ENCODE measurements around the gene PDP2. TPM values are rescaled to one million over a fixed set of nuclear protein-coding genes. Genes with fewer than 3 reads are reported as not detected.

The PDP2 gene
- total and polyA plus RNA-seq, 12 donors, result 1.2 to 5.7 (median 3.5) TPM

DNA sequence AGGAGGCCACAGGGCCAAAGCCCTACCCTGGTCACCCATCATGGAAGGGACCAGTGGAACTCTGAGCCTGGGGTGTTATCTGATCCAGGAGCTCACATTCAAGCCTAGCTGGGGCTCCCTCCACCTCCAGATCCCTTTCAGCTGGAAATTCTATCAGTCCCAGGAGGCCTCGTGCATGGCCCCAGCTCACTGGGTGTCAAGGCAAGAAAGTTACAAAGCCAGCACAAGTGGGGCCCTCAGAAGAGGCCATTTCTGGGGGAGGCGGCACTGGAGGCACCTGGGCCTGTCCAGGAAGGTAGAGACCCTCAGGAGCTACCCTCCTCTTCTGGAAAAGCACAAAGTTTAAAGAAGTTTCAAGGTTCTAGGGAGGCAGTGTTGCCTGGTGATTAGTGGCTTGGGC, 31.3 kb upstream of the PDP2 start:
- H3K9me3 ChIP-seq, result no peaks in the 10 kb centered on the region
- no peak overlapping the region for H3K4me3 ChIP-seq
- no peak for ATAC-seq
- WGBS, 2 donors, result 85 to 94% methylated on average over 2 of the region's 2 CpGs
- no peak for DNase-seq
- H3K4me1 ChIP-seq, result peaks cover 4 to 20% (median 12%) of the 10 kb centered on the region in 9 donors
- peaks cover 10 to 43% (median 37%) of the 10 kb centered on the region in 7 donors for H3K27me3 ChIP-seq
- TF ChIP-seq, protein P1, sequence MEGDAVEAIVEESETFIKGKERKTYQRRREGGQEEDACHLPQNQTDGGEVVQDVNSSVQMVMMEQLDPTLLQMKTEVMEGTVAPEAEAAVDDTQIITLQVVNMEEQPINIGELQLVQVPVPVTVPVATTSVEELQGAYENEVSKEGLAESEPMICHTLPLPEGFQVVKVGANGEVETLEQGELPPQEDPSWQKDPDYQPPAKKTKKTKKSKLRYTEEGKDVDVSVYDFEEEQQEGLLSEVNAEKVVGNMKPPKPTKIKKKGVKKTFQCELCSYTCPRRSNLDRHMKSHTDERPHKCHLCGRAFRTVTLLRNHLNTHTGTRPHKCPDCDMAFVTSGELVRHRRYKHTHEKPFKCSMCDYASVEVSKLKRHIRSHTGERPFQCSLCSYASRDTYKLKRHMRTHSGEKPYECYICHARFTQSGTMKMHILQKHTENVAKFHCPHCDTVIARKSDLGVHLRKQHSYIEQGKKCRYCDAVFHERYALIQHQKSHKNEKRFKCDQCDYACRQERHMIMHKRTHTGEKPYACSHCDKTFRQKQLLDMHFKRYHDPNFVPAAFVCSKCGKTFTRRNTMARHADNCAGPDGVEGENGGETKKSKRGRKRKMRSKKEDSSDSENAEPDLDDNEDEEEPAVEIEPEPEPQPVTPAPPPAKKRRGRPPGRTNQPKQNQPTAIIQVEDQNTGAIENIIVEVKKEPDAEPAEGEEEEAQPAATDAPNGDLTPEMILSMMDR (IDR thresholded peaks at IDR 0.05), result no peak
- intact Hi-C loops (cut with DNase I), result no loop called here
- no peak overlapping the region for H3K27ac ChIP-seq
- no peaks in the 10 kb centered on the region for H3K36me3 ChIP-seq

- Histone ChIP-seq H3K27ac (no peak overlapping the region), H3K36me3 (no peaks in the 10 kb centered on the region), H3K4me3 (no peak overlapping the region), H3K27me3 (peaks cover 7 to 37% (median 31%) of the 10 kb centered on the region in 7 donors), H3K9me3 (no peaks in the 10 kb centered on the region), H3K4me1 (peaks cover 4 to 15% (median 7%) of the 10 kb centered on the region in 9 donors)
- no peak for DNase-seq
- WGBS, 2 donors, result 78 to 81% methylated on average over 4 of the region's 4 CpGs
- intact Hi-C loops (cut with DNase I), result no loop called here
- ATAC-seq, result no peak
- TF ChIP-seq, protein P1 (IDR thresholded peaks at IDR 0.05), result no peak
These were observed 30.8 kb upstream of the PDP2 start for GRCh38 chr16:66849549-66849948.

DNA sequence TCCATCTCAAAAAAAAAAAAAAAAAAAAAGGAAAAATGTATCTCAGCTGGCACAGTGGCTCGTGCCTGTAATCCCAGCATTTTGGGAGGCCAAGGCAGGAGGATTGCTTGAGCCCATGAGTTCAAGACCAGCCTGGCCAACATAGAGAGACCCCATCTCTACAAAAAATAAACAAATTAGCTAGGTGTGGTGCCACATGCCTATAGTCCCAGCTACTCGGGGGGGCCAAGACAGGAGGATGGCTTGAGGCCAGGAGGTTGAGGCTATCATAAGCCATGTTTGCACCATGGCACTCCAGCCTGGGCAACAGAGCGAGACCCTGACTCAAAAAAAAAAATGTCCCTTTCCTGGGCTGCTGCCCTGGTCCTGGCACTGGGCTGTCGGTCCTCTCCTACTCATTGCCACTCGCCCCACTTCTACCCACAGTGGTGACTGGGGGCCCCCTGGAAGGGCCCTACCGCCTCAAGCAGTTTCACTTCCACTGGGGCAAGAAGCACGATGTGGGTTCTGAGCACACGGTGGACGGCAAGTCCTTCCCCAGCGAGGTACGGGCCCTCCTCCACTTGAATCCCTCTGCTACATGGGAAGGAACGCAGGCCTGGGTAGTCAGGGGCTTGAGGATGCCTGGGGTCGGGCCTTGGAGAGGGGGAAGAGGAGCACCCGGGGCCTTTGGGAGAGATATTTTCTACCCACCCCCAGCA, 30.1 kb upstream of the PDP2 start:
- no peak for DNase-seq
- H3K4me3 ChIP-seq, result no peak overlapping the region
- H3K9me3 ChIP-seq, result no peaks in the 10 kb centered on the region
- TF ChIP-seq, protein P1 (IDR thresholded peaks at IDR 0.05), result no peak
- peaks cover 0 to 30% (median 24%) of the 10 kb centered on the region in 7 donors for H3K27me3 ChIP-seq
- peaks cover 0 to 8% (median 0%) of the 10 kb centered on the region in 9 donors for H3K4me1 ChIP-seq
- no peaks in the 10 kb centered on the region for H3K36me3 ChIP-seq
- intact Hi-C loops (cut with DNase I), result no loop called here
- no peak for ATAC-seq
- no peak overlapping the region for H3K27ac ChIP-seq
- 88 to 91% methylated on average over 14 of the region's 14 CpGs for WGBS, 2 donors

GRCh38 chr16:66851166-66851964, 28.9 kb upstream of the PDP2 start:
- no peaks in the 10 kb centered on the region for H3K9me3 ChIP-seq
- TF ChIP-seq, protein P1 (IDR thresholded peaks at IDR 0.05), result no peak
- no peak for ATAC-seq
- DNase-seq, result no peak
- peaks cover 0 to 19% (median 14%) of the 10 kb centered on the region in 7 donors for H3K27me3 ChIP-seq
- intact Hi-C loops (cut with DNase I), result no loop called here
- 84 to 87% methylated on average over 13 of the region's 13 CpGs for WGBS, 2 donors
- no peak overlapping the region for H3K4me3 ChIP-seq
- no peaks in the 10 kb centered on the region for H3K36me3 ChIP-seq
- no peak overlapping the region for H3K27ac ChIP-seq
- H3K4me1 ChIP-seq, result no peaks in the 10 kb centered on the region

Data from heart right ventricle (tissue), 16 donors.